NCI-H1436 treated with DMSO at 0.1 percent for 48 hours (cell line): ENCODE measurements around the gene ZBED1.
"Not testable (repeated sequence)": the region's sequence is repeated elsewhere in the genome, so short reads cannot be mapped to it uniquely, and the experiment has no call there.

Experiments used
- DNase-seq: peaks from one replicate; lab custom pipeline; 2025; lab: John Stamatoyannopoulos, UW

ZBED1 gene

GRCh38 chrX:2497961-2498780 lies 2.6 kb downstream of the ZBED1 start:
- no peak for DNase-seq

GRCh38 chrX:2495595-2495994 lies 5.2 kb downstream of the ZBED1 start:
- no peak for DNase-seq

- no peak for DNase-seq
Observed at GRCh38 chrX:2492531-2493218, 8.1 kb downstream of the ZBED1 start.

- DNase-seq = no peak
Observed at GRCh38 chrX:2490634-2491033, 10.1 kb downstream of the ZBED1 start.

GRCh38 chrX:2489446-2490445 lies 11.0 kb downstream of the ZBED1 start:
- DNase-seq = no peak

- no peak for DNase-seq
Observed at GRCh38 chrX:2488621-2489285, 12.0 kb downstream of the ZBED1 start.

- no peak for DNase-seq
Observed at GRCh38 chrX:2487366-2487765, 13.4 kb downstream of the ZBED1 start.

GRCh38 chrX:2486476-2487133 lies 14.2 kb downstream of the ZBED1 start:
- DNase-seq = no peak

- no peak for DNase-seq
Observed at GRCh38 chrX:2485789-2486345, 14.9 kb downstream of the ZBED1 start.

GRCh38 chrX:2484721-2485648 lies 15.8 kb downstream of the ZBED1 start:
- no peak for DNase-seq

- DNase-seq = no peak
Observed at GRCh38 chrX:2484256-2484655, 16.5 kb downstream of the ZBED1 start.

GRCh38 chrX:2483398-2484060 lies 17.2 kb downstream of the ZBED1 start:
- no peak for DNase-seq

GRCh38 chrX:2481597-2481996 lies 19.2 kb downstream of the ZBED1 start:
- DNase-seq = not testable (repeated sequence)

GRCh38 chrX:2479982-2480381 lies 20.8 kb downstream of the ZBED1 start:
- not testable (repeated sequence) for DNase-seq

GRCh38 chrX:2479420-2479780 lies 21.4 kb downstream of the ZBED1 start:
- DNase-seq = no peak

GRCh38 chrX:2478546-2479419 lies 22.0 kb downstream of the ZBED1 start:
- no peak for DNase-seq

- DNase-seq = not testable (repeated sequence)
Observed at GRCh38 chrX:2477313-2477712, 23.5 kb downstream of the ZBED1 start.
